Heart right ventricle (tissue), 16 donors: ENCODE measurements around the gene GSPT2. TPM values are rescaled to one million over a fixed set of nuclear protein-coding genes. Genes with fewer than 3 reads are reported as not detected.
"Not testable (repeated sequence)": the region's sequence is repeated elsewhere in the genome, so short reads cannot be mapped to it uniquely, and the experiment has no call there.

Source experiments
- ATAC-seq, 8 donors: fragments of 200-7000 bp; cut with Tn5 transposase; one replicate each; pipeline ENCODE4 v1.9.1; 2020; ENCODE audit warnings: mild to moderate bottlenecking in 8 of 8, moderate library complexity in 8 of 8, moderate number of reproducible peaks in 1 of 8
- DNase-seq, 2 donors: peaks; one replicate each; pipeline ENCODE4 v3.0.0-alpha.2; 2020
- H3K27ac ChIP-seq, 10 donors: fragments of 200-600 bp; sonication (generic) in 2 of 10; one replicate each; pipeline versions ENCODE4 v1.5.0 to v1.8.0; 2020 to 2022; ENCODE audit warnings: mild to moderate bottlenecking in 3 of 10
- H3K27me3 ChIP-seq, 7 donors: fragments of 200-600 bp; one replicate each; pipeline ENCODE4 v1.8.0; 2021 to 2022; ENCODE audit warnings: mild to moderate bottlenecking in 2 of 7
- H3K36me3 ChIP-seq, 9 donors: fragments of 200-600 bp; sonication (generic) in 1 of 9; one replicate each; pipeline versions ENCODE4 v1.5.0 to v1.8.0; 2020 to 2022; ENCODE audit warnings: mild to moderate bottlenecking in 2 of 9
- H3K4me1 ChIP-seq, 9 donors: fragments of 200-600 bp; sonication (generic) in 1 of 9; one replicate each; pipeline versions ENCODE4 v1.5.0 to v1.8.0; 2020 to 2022; ENCODE audit warnings: mild to moderate bottlenecking in 4 of 9
- H3K4me3 ChIP-seq, 10 donors: fragments of 200-600 bp; sonication (generic) in 2 of 10; one replicate each; pipeline versions ENCODE4 v1.5.0 to v1.8.0; 2020 to 2022; ENCODE audit warnings: mild to moderate bottlenecking in 7 of 10, moderate library complexity in 2 of 10
- H3K9me3 ChIP-seq, 11 donors: fragments of 200-600 bp in 10 of 11; sonication (generic) in 2 of 11; one replicate each; pipeline versions ENCODE4 v1.5.0 to v1.8.0; 2013 to 2022; ENCODE audit warnings: mild to moderate bottlenecking in 2 of 11, control low read depth in 1 of 11, moderate library complexity in 1 of 11
- CTCF ChIP-seq, 9 donors: fragments of 200-600 bp; sonication (generic) in 2 of 9; IDR thresholded peaks; one replicate each; pipeline versions ENCODE4 v1.5.0 to v1.8.0; 2021 to 2022; ENCODE audit warnings: antibody characterized with exemption in 9 of 9, mild to moderate bottlenecking in 5 of 9, moderate library complexity in 1 of 9
- WGBS, 2 donors: extraction: QIAGEN DNeasy Blood & Tissue Kit; methylation state at CpG; one replicate each; pipeline ENCODE4 v1.1.7; 2013; ENCODE audit warnings: inconsistent platforms in 1 of 2; 5-methylcytosine and 5-hydroxymethylcytosine counted together
- intact Hi-C, 10 donors: fragments of 100-400 bp; cut with DNase I; formaldehyde crosslinking; loops; one replicate each; pipeline versions ENCODE4 v1.11.1 to v1.14.2; 2022
- long read RNA-seq, 3 donors: library from polyadenylated mRNA; unstranded; transcript quantifications; one replicate each; pipeline ENCODE4 v2.0.0, GENCODE V29; 2020 to 2021
- polyA plus RNA-seq, 2 donors: library from polyadenylated mRNA; stranded (reverse); fragments of 200-250 nt; gene quantifications; one replicate each; pipeline ENCODE4 v1.2.3, GENCODE V29; 2013
- total RNA-seq, 10 donors: library from RNA; stranded (reverse); fragmentation: NEBNext Ultra II Directional in 3 of 10; extraction: Animal tissue kit (Norgen Biotek cat#: 25700) in 3 of 10; gene quantifications; one replicate each; pipeline versions ENCODE4 v1.2.1 to v1.2.4, GENCODE V29; 2021 to 2023
- donor health status: Arrhythmogenic right ventricular cardiomyopathy.
- donor health status: ischemic (EF 13 %, LVEDD 7.1; RV severe dilation, severe dysfunction).
- donor health status: healthy with polysubstance abuse.
- donor health status: DM: no; HTN: yes; CAD: no.
- donor health status: DM: no; HTN: no; CAD: no.
- donor health status: ischemic (EF 25% LVEDD 6.9; RV normal size, moderate dysfunction).
- donor health status: ischemic (EF 25% LVEDD 5.7; RV mildly dilated, moderate dysfunction).
- donor health status: healthy.
- donor health status: DM: yes; HTN: yes; CAD: no.
- donor health status: Ischemic cardiomyopathy.
- donor health status: ischemic (EF 35%, LVEDD 5.7; RV mildly dilated, moderate dysfunction).
- donor health status: nonischemic (EF 11% LVEDD 7.7; RV severe dilation, severe dysfunction).
- donor health status: DM: yes; HTN: yes; CAD: no.
- donor health status: PGD.
- donor health status: ischemic (EF 29% LVEDD 5.4; RV normal size, mild dysfunction).
- donor health status: nonischemic (EF 23%, LVEDD 6.1; RV moderate dilation, normal function).

The GSPT2 gene
- total RNA-seq (10 to 100 TPM in 4 of 10 donors, 1 to 10 TPM in 6; 8.4 to 10.4 (median 9.8) TPM), polyA plus RNA-seq (1 to 10 TPM; 2.3 to 5.2 TPM)
- long read RNA-seq, donor 1, transcript GSPT2-201 (1 exons, 2,802 nt) = major isoform, 12 of 12 reads
- long read RNA-seq, donor 1, partial matches to known transcripts = 0 of 12 reads
- long read RNA-seq, donor 1, other reads (novel, unspliced or antisense) = 0 of 12 reads
- long read RNA-seq, donor 2, transcript GSPT2-201 (1 exons, 2,802 nt) = major isoform, 14 of 14 reads
- long read RNA-seq, donor 2, partial matches to known transcripts = 0 of 14 reads
- long read RNA-seq, donor 2, other reads (novel, unspliced or antisense) = 0 of 14 reads
- long read RNA-seq, donor 3, transcript GSPT2-201 (1 exons, 2,802 nt) = major isoform, 22 of 22 reads
- long read RNA-seq, donor 3, partial matches to known transcripts = 0 of 22 reads
- long read RNA-seq, donor 3, other reads (novel, unspliced or antisense) = 0 of 22 reads

DNA sequence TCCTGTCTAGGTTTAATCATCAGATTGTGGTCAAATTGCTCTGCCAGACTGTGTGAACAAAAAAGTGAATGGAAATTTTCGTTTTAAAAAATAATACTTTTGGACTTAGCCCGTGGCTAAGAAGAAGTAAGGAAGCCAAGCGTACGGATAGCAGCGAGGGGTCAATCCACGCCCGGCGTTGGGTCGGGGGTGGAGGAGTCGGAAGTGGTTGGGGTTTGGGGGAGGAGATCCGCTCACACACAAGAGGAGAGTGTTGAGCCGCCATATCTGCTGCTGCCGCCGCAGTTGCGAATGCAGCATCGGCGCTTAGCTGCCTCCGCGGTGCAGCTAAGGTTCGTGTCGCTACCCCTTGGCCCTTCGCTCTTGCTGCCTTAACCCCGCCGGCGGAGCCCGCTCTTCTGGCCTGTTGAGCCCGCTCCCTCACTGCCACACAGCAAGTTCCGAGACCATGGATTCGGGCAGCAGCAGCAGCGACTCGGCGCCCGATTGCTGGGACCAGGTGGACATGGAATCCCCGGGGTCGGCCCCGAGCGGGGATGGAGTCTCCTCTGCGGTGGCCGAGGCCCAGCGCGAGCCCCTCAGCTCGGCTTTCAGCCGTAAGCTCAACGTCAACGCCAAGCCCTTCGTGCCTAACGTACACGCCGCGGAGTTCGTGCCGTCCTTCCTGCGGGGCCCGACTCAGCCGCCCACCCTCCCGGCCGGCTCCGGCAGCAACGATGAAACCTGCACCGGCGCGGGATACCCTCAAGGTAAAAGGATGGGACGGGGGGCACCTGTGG lies at the start of gene GSPT2:
GSPT2 (plus strand) TSS at position 264 of the 779 bp plus-strand sequence; CDS start at position 449, 185 bp downstream.
- peak within 1 kb of the TSS; percentile 54 to 86 (median 73) for H3K27ac ChIP-seq
- peaks cover 0 to 11% (median 0%) of the 10 kb centered on the region in 11 donors for H3K9me3 ChIP-seq
- ATAC-seq (peak; percentile 97 to 99 (median 99)), DNase-seq (peak; percentile 65 to 74)
- H3K4me3 ChIP-seq = peak within 1 kb of the TSS; percentile 58 to 82 (median 74)
- H3K36me3 ChIP-seq = no peaks in the 10 kb centered on the region
- H3K4me1 ChIP-seq = peaks cover 0 to 12% (median 0%) of the 10 kb centered on the region in 9 donors
- intact Hi-C loops = no loop called here
- peaks cover 0 to 44% (median 0%) of the 10 kb centered on the region in 7 donors for H3K27me3 ChIP-seq
- WGBS, 2 donors = 0% methylated on average over 55 to 63 of the region's 63 CpGs
- no peak for TF ChIP-seq CTCF (IDR thresholded peaks at IDR 0.05)

DNA sequence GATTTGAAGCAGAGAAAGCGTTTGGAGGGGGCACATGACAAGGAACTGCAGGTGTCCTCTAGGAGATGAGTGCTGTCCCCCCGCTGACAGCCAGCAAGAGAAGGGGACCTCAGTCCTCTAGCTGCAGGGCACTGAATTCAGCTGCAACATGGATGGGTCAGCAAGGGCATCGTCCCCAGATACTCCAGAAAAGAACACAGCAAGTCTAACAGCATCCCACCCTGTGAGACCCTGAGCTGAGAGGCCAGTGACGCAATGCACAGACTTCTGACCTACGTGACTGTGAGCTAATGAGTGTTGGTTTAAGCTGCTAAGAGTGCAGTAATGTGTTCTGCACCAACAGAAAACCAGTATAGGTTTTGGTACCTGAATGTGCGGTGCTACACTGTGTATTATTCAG lies 49.0 kb upstream of the GSPT2 start:
- Histone ChIP-seq H3K36me3 (no peaks in the 10 kb centered on the region), H3K27ac (no peak overlapping the region), H3K4me1 (no peaks in the 10 kb centered on the region), H3K9me3 (no peaks in the 10 kb centered on the region), H3K27me3 (peaks cover 0 to 30% (median 0%) of the 10 kb centered on the region in 7 donors), H3K4me3 (no peak overlapping the region)
- ATAC-seq = no peak
- intact Hi-C loops = no loop called here
- 72 to 85% methylated on average over 6 of the region's 6 CpGs for WGBS, 2 donors
- TF ChIP-seq CTCF (IDR thresholded peaks at IDR 0.05) = no peak
- DNase-seq = no peak

GRCh38 chrX:51697397-51697796 lies 45.8 kb upstream of the GSPT2 start:
- 88 to 93% methylated on average over 8 of the region's 8 CpGs for WGBS, 2 donors
- Histone ChIP-seq H3K27ac (no peak overlapping the region), H3K9me3 (no peaks in the 10 kb centered on the region), H3K4me3 (no peak overlapping the region), H3K36me3 (no peaks in the 10 kb centered on the region), H3K4me1 (no peaks in the 10 kb centered on the region), H3K27me3 (peaks cover 0 to 39% (median 0%) of the 10 kb centered on the region in 7 donors)
- no peak for DNase-seq
- no peak for TF ChIP-seq CTCF (IDR thresholded peaks at IDR 0.05)
- ATAC-seq = no peak
- intact Hi-C loops = no loop called here

- H3K9me3 ChIP-seq, H3K4me1 ChIP-seq, ATAC-seq, H3K36me3 ChIP-seq, H3K27me3 ChIP-seq, DNase-seq, H3K27ac ChIP-seq, intact Hi-C loops, H3K4me3 ChIP-seq: not testable (repeated sequence)
- WGBS, 2 donors = no CpG with 5 or more reads among the region's 87 CpGs
Measured at GRCh38 chrX:51710277-51711164, 32.7 kb upstream of the GSPT2 start, which contains the start of gene CENPVL1. TSS of gene CENPVL1 (plus strand) at chrX:51710512. CDS start at chrX:51710512, 0 bp downstream.

GRCh38 chrX:51712943-51713647 lies 30.1 kb upstream of the GSPT2 start:
- H3K27ac ChIP-seq, H3K4me1 ChIP-seq, intact Hi-C loops, H3K27me3 ChIP-seq, ATAC-seq, DNase-seq, H3K9me3 ChIP-seq, H3K4me3 ChIP-seq, H3K36me3 ChIP-seq: not testable (repeated sequence)
- WGBS, 2 donors = no CpG with 5 or more reads among the region's 18 CpGs
